H1 (cell line): ENCODE measurements around the gene SMIM20. TPM values are rescaled to one million over a fixed set of nuclear protein-coding genes. Genes with fewer than 3 reads are reported as not detected.
A peak's percentile ranks its signal among the peaks of the same experiment; 100 is the strongest.

Experiments used
- CTCF ChIA-PET: fragments of 300-600 bp; sonication (Branson Sonifier 250); formaldehyde crosslinking; loops from one replicate; lab custom pipeline; 2021; ENCODE audit not compliant: partially characterized antibody; lab: Charles Lee
- POLR2A ChIA-PET: fragments of 300-600 bp; sonication (Branson Sonifier 250); formaldehyde crosslinking; loops from one replicate; lab custom pipeline; 2021; ENCODE audit warnings: inconsistent platforms; ENCODE audit not compliant: partially characterized antibody; lab: Charles Lee
- DNase-seq, 2 experiments: peaks; one replicate each; pipeline versions ENCODE4 v3.0.0 to v3.0.0-alpha.2; 2010 to 2022; ENCODE audit warnings: low spot score in 2 of 2, low read depth in 1 of 2, mixed read lengths in 1 of 2
- FAIRE-seq: peaks from 2 replicates; lab custom pipeline; 2011; peaks lifted over from hg19 to GRCh38; lab: Jason Lieb, UNC
- H2AFZ ChIP-seq: 2 replicates; pipeline ENCODE4 v1.8.1; 2012; ENCODE audit warnings: low read length, inconsistent platforms
- H2AK5ac ChIP-seq: 2 replicates; pipeline ENCODE4 v1.6.1; 2013; ENCODE audit warnings: low read depth, low read length
- H2BK120ac ChIP-seq: replicated peaks from 2 replicates; pipeline ENCODE3; 2013; ENCODE audit warnings: low read depth, low read length, inconsistent platforms
- H2BK12ac ChIP-seq: 2 replicates; pipeline ENCODE4 v1.6.1; 2013; ENCODE audit warnings: low read depth, low read length
- H2BK15ac ChIP-seq: 2 replicates; pipeline ENCODE4 v1.6.1; 2013; ENCODE audit warnings: low read length
- H2BK20ac ChIP-seq: 2 replicates; pipeline ENCODE4 v1.6.1; 2013; ENCODE audit warnings: low read length
- H2BK5ac ChIP-seq: 2 replicates; pipeline ENCODE4 v1.6.1; 2013; ENCODE audit warnings: low read depth, low read length
- H3K14ac ChIP-seq: 2 replicates; pipeline ENCODE4 v1.6.1; 2013; ENCODE audit warnings: inconsistent platforms; ENCODE audit not compliant: insufficient read length
- H3K18ac ChIP-seq: 2 replicates; pipeline ENCODE4 v1.6.1; 2013; ENCODE audit warnings: low read length; ENCODE audit errors: extremely low read depth
- H3K23ac ChIP-seq: 2 replicates; pipeline ENCODE4 v1.6.1; 2013; ENCODE audit warnings: inconsistent platforms; ENCODE audit not compliant: insufficient read length
- H3K23me2 ChIP-seq: 2 replicates; pipeline ENCODE4 v1.6.1; 2013; ENCODE audit warnings: low read depth, low read length
- H3K27ac ChIP-seq: 2 replicates; pipeline ENCODE4 v1.6.1; 2011; ENCODE audit warnings: low read depth, low read length, inconsistent platforms
- H3K27me3 ChIP-seq, 4 experiments: replicated peaks in 1 of 4; 1 replicate in 1 of 4; 2 replicates in 3 of 4; pipeline versions ENCODE4 v1.6.1 to v1.8.1; 2011 to 2013; ENCODE audit warnings: low read length in 3 of 4, mild to moderate bottlenecking in 3 of 4, inconsistent platforms in 2 of 4, mixed read lengths in 2 of 4, moderate library complexity in 1 of 4; ENCODE audit not compliant: control insufficient read depth in 3 of 4, insufficient read depth in 3 of 4; ENCODE audit errors: extremely low read depth in 1 of 4
- H3K36me3 ChIP-seq, 4 experiments: 2 replicates each; pipeline versions ENCODE4 v1.6.1 to v1.8.1; 2011 to 2013; ENCODE audit warnings: mild to moderate bottlenecking in 4 of 4, low read length in 3 of 4, moderate library complexity in 2 of 4, control low read depth in 1 of 4, inconsistent platforms in 1 of 4; ENCODE audit not compliant: insufficient read depth in 4 of 4, control insufficient read depth in 2 of 4
- H3K4ac ChIP-seq: replicated peaks from 2 replicates; pipeline ENCODE3; 2013; ENCODE audit warnings: low read length, low read depth, mixed read lengths, inconsistent platforms; ENCODE audit not compliant: insufficient read length
- H3K4me1 ChIP-seq, 4 experiments: replicated peaks in 1 of 4; 1 replicate in 1 of 4; 2 replicates in 3 of 4; pipeline versions ENCODE4 v1.6.1 to v1.8.1; 2011 to 2013; ENCODE audit warnings: low read length in 3 of 4, inconsistent platforms in 2 of 4, mixed read lengths in 1 of 4; ENCODE audit not compliant: insufficient read depth in 4 of 4, control insufficient read depth in 3 of 4
- H3K4me2 ChIP-seq, 2 experiments: 2 replicates each; pipeline versions ENCODE4 v1.6.1 to v1.8.1; 2011 to 2013; ENCODE audit warnings: low read depth in 2 of 2, low read length in 2 of 2, control low read depth in 1 of 2, inconsistent platforms in 1 of 2, mild to moderate bottlenecking in 1 of 2; ENCODE audit not compliant: insufficient read depth in 1 of 2
- H3K4me3 ChIP-seq, 4 experiments: fragments of 200-600, 300-600 bp in 1 of 4; sonication (generic), shearing (Covaris generic), sonication (Bioruptor Twin) in 1 of 4; 2 replicates each; pipeline versions ENCODE4 v1.5.1 to v1.8.1; 2011 to 2016; ENCODE audit warnings: low read length in 4 of 4, low read depth in 3 of 4, control low read depth in 2 of 4, inconsistent platforms in 2 of 4, mild to moderate bottlenecking in 2 of 4, mixed read lengths in 1 of 4, moderate library complexity in 1 of 4; ENCODE audit not compliant: insufficient read depth in 2 of 4; ENCODE audit errors: extremely low read depth in 1 of 4
- H3K56ac ChIP-seq: replicated peaks from 2 replicates; pipeline ENCODE3; 2013; ENCODE audit warnings: low read depth, mild to moderate bottlenecking, mixed read lengths, low read length, inconsistent platforms; ENCODE audit not compliant: insufficient read length
- H3K79me1 ChIP-seq: 2 replicates; pipeline ENCODE4 v1.6.1; 2013; ENCODE audit warnings: low read depth, low read length, control low read depth
- H3K79me2 ChIP-seq, 2 experiments: 2 replicates each; pipeline versions ENCODE4 v1.6.1 to v1.8.1; 2012 to 2013; ENCODE audit warnings: low read length in 2 of 2, mild to moderate bottlenecking in 2 of 2, inconsistent platforms in 1 of 2; ENCODE audit not compliant: insufficient read depth in 2 of 2, control insufficient read depth in 1 of 2
- H3K9ac ChIP-seq, 4 experiments: replicated peaks in 1 of 4; 1 replicate in 1 of 4; 2 replicates in 3 of 4; pipeline versions ENCODE4 v1.6.1 to v1.8.1; 2011 to 2013; ENCODE audit warnings: low read depth in 3 of 4, low read length in 3 of 4, control low read depth in 2 of 4, mild to moderate bottlenecking in 2 of 4, moderate library complexity in 2 of 4, inconsistent platforms in 1 of 4; ENCODE audit errors: extremely low read depth in 1 of 4
- H3K9me3 ChIP-seq, 2 experiments: 2 replicates each; pipeline versions ENCODE4 v1.6.1 to v1.8.1; 2012 to 2013; ENCODE audit warnings: mild to moderate bottlenecking in 2 of 2, moderate library complexity in 2 of 2, control low read depth in 1 of 2, inconsistent platforms in 1 of 2, low read depth in 1 of 2, low read length in 1 of 2, mixed read lengths in 1 of 2; ENCODE audit not compliant: insufficient read depth in 2 of 2
- H4K20me1 ChIP-seq, 2 experiments: replicated peaks in 1 of 2; 2 replicates each; pipeline versions ENCODE3 to v1.8.1; 2011 to 2013; ENCODE audit warnings: inconsistent platforms in 2 of 2, low read length in 2 of 2, mild to moderate bottlenecking in 1 of 2; ENCODE audit not compliant: insufficient read depth in 2 of 2, control insufficient read depth in 1 of 2
- H4K5ac ChIP-seq: 2 replicates; pipeline ENCODE4 v1.6.1; 2013; ENCODE audit warnings: low read length, low read depth, mixed read lengths, inconsistent platforms; ENCODE audit not compliant: insufficient read length
- H4K8ac ChIP-seq: 2 replicates; pipeline ENCODE4 v1.8.0; 2013; ENCODE audit warnings: mild to moderate bottlenecking, moderate library complexity, low read length, inconsistent platforms; ENCODE audit not compliant: insufficient read depth; ENCODE audit errors: extremely low read depth
- H4K91ac ChIP-seq: replicated peaks from 2 replicates; pipeline ENCODE3; 2013; ENCODE audit warnings: low read length, mixed read lengths, inconsistent platforms; ENCODE audit not compliant: insufficient read length
- ASH2L ChIP-seq: fragments of 200-600, 300-600 bp; sonication (generic); IDR thresholded peaks from one replicate; pipeline ENCODE4 v1.7.1; 2017; ENCODE audit warnings: low read length
- CBX5 ChIP-seq: fragments of 300-800, 300-1000 bp; sonication (generic); IDR thresholded peaks from 2 replicates; pipeline ENCODE4 v1.7.1; 2016; ENCODE audit warnings: antibody characterized with exemption, low read length, low read depth
- HDAC2 ChIP-seq, 2 experiments: fragments of 300-600 bp in 1 of 2; sonication (generic) in 1 of 2; IDR thresholded peaks; 2 replicates each; pipeline ENCODE4 v1.6.1; 2011 to 2012; ENCODE audit warnings: low read depth in 2 of 2, low read length in 2 of 2, mild to moderate bottlenecking in 2 of 2, moderate library complexity in 2 of 2, borderline replicate concordance in 1 of 2, inconsistent platforms in 1 of 2
- KDM1A ChIP-seq: fragments of 200-600, 300-600 bp; sonication (generic); IDR thresholded peaks from 2 replicates; pipeline ENCODE4 v1.7.1; 2016; ENCODE audit warnings: mild to moderate bottlenecking, low read length, borderline replicate concordance
- KDM4A ChIP-seq: IDR thresholded peaks from one replicate; pipeline ENCODE4 v1.7.1; 2012; ENCODE audit warnings: low read depth, mild to moderate bottlenecking, moderate library complexity, low read length, inconsistent platforms; ENCODE audit not compliant: severe bottlenecking
- MAFK ChIP-seq: IDR thresholded peaks from 2 replicates; pipeline ENCODE4 v1.6.1; 2012; ENCODE audit warnings: low read depth, mild to moderate bottlenecking, improper control_type of control experiment, low read length
- PHF8 ChIP-seq: fragments of 200-600 bp; sonication (generic); conservative IDR thresholded peaks from 2 replicates; pipeline ENCODE4 v1.7.1; 2012; ENCODE audit warnings: low read depth, mild to moderate bottlenecking, inconsistent platforms, low read length, moderate library complexity
- POLR2A ChIP-seq, 2 experiments: IDR thresholded peaks; 1 replicate in 1 of 2; 2 replicates in 1 of 2; pipeline ENCODE4 v1.6.1; 2011; ENCODE audit warnings: low read depth in 2 of 2, low read length in 2 of 2, mild to moderate bottlenecking in 2 of 2; ENCODE audit errors: control extremely low read depth in 1 of 2
- RNF2 ChIP-seq: fragments of 200-900, 300-1000 bp; sonication (generic); IDR thresholded peaks from 2 replicates; pipeline ENCODE4 v1.7.1; 2016; ENCODE audit warnings: borderline replicate concordance, low read depth, mild to moderate bottlenecking, antibody characterized with exemption, low read length; ENCODE audit not compliant: poor library complexity, severe bottlenecking; ENCODE audit errors: missing control alignments
- TAF1 ChIP-seq: IDR thresholded peaks from 2 replicates; pipeline ENCODE4 v1.6.1; 2011; ENCODE audit warnings: mild to moderate bottlenecking, low read depth, low read length
- TAF7 ChIP-seq: optimal IDR thresholded peaks from 2 replicates; pipeline ENCODE3; 2011; ENCODE audit warnings: low read depth, mild to moderate bottlenecking, inconsistent platforms, low read length, moderate library complexity, borderline replicate concordance
- TBP ChIP-seq: IDR thresholded peaks from 2 replicates; pipeline ENCODE4 v1.6.1; 2011; ENCODE audit warnings: low read depth, low read length, improper control_type of control experiment
- TCF12 ChIP-seq: IDR thresholded peaks from 2 replicates; pipeline ENCODE4 v1.6.1; 2011; ENCODE audit warnings: low read depth, mild to moderate bottlenecking, low read length
- WGBS, 2 experiments: shearing (Covaris generic) in 1 of 2; methylation state at CpG; one replicate each; pipeline versions ENCODE4 v1.1.6 to v1.1.7; 2013 to 2015; ENCODE audit warnings: low lambda C conversion rate in 2 of 2, mixed read lengths in 2 of 2, inconsistent platforms in 1 of 2, low coverage in 1 of 2, missing lambda C conversion rate in 1 of 2; ENCODE audit not compliant: insufficient replicate concordance in 2 of 2, insufficient coverage in 1 of 2, insufficient read length in 1 of 2; ENCODE audit errors: extremely low coverage in 1 of 2, missing lambda C conversion rate in 1 of 2; 5-methylcytosine and 5-hydroxymethylcytosine counted together
- polyA plus RNA-seq, 7 experiments: library from polyadenylated mRNA; depleted of rRNA in 3 of 7; stranded (reverse) in 5 of 7; unstranded in 2 of 7; fragments of >200 nt in 5 of 7; fragments of 200-250 nt in 2 of 7; gene quantifications; 1 replicate in 5 of 7; 2 replicates in 1 of 7; 4 replicates in 1 of 7; pipeline versions ENCODE4 v1.2.1 to v1.2.3, GENCODE V29; 2011 to 2013; ENCODE audit warnings: missing spikeins in 2 of 7, mixed read lengths in 2 of 7
- total RNA-seq: library from RNA; stranded (reverse); fragmentation: NEBNext Ultra II Directional; extraction: Animal tissue kit (Norgen Biotek cat#: 25700); gene quantifications from 2 replicates; pipeline ENCODE4 v1.2.1, GENCODE V29; 2021

SMIM20 gene
- total and polyA plus RNA-seq, 2 of the 8 experiments (the other 6 are each of a cell fraction or from before 2014, with no cell fraction given): 21.9 to 36.9 TPM

DNA sequence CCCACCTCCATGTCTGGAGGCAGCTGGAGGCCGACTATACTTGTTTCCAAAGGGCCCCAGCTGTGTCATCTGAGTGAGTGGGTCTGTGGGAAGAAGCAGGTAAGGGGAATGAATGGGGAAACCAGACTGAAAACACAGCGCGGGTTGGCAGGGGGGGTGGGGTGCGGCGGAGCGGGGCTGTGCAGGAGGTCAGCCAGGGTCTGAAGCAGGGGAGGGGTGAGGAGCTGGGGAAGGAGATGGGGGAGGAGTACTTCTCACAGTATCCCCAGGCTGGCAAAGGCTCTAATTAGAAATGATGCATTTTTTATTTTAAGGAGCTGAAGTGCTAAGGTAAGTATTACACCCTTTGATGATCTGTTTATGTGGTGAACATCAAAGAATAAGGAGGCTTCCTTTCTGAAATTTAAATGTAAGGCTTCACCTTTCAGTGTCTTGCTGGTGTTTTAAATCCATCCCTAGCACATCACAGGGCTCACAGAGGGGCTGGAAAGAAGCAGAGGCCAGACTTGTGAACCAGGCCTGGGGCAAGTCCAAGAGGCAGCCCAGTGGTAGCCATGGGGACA, 37.5 kb downstream of the SMIM20 start:
- Histone ChIP-seq H3K4me2 (no peak overlapping the region), H4K20me1 (no peaks in the 10 kb centered on the region), H2AK5ac (no peak overlapping the region), H3K4me1 (peaks cover 3 to 18% (median 15%) of the 10 kb centered on the region in 4 experiments; a peak in 6 of 7 replicates), H3K56ac (no peak overlapping the region), H2BK15ac (peak overlapping the region; percentile 47; the same call in 1 of the 2 replicates), H4K5ac (no peak overlapping the region), H3K14ac (no peak overlapping the region), H3K9me3 (no peaks in the 10 kb centered on the region), H3K36me3 (no peaks in the 10 kb centered on the region; a peak in 1 of 8 replicates), H3K27ac (no peak overlapping the region), H3K4ac (no peak overlapping the region), H4K8ac (no peak overlapping the region; the same call in 1 of the 2 replicates), H3K18ac (no peak overlapping the region), H3K9ac (no peak overlapping the region), H2BK120ac (no peak overlapping the region), H3K27me3 (peaks cover 0 to 2% (median 0%) of the 10 kb centered on the region in 4 experiments; a peak in 1 of 7 replicates), H3K23ac (no peak overlapping the region), H2BK5ac (no peak overlapping the region; the same call in 1 of the 2 replicates), H3K23me2 (no peaks in the 10 kb centered on the region), H4K91ac (peak overlapping the region; percentile 52), H3K79me2 (no peaks in the 10 kb centered on the region), H2AFZ (no peak overlapping the region), H3K4me3 (no peak overlapping the region), H3K79me1 (no peaks in the 10 kb centered on the region), H2BK20ac (no peak overlapping the region), H2BK12ac (no peak overlapping the region)
- ChIA-PET POLR2A (no interaction called here), CTCF (interaction anchor here (1.0 to 1.6 kb wide), 3 partner anchors 12 to 110 kb away, joined by 3 to 7 read pairs (median 6); no protein-coding TSS in a partner anchor)
- WGBS, 2 experiments: 75% methylated on average over 4 of the region's 6 CpGs; no CpG with 5 or more reads in 1 of the 2 experiments
- FAIRE-seq: no peak
- DNase-seq: no peak
- TF ChIP-seq POLR2A (IDR thresholded peaks at IDR 0.05; ENCODE audit: control extremely low read depth in 1 of 2, low read depth in 2 of 2, low read length in 2 of 2): no peak
- no peak for TF ChIP-seq TAF7
- no peak for TF ChIP-seq KDM4A
- TF ChIP-seq PHF8: no peak
- no peak for TF ChIP-seq KDM1A
- TF ChIP-seq TCF12: no peak
- no peak for TF ChIP-seq CBX5
- TF ChIP-seq TBP: no peak
- TF ChIP-seq TAF1: no peak
- TF ChIP-seq MAFK: no peak
- TF ChIP-seq HDAC2 (IDR thresholded peaks at IDR 0.05; ENCODE audit: borderline replicate concordance in 1 of 2, low read depth in 2 of 2, low read length in 2 of 2): no peak
- TF ChIP-seq RNF2: no peak
- TF ChIP-seq ASH2L: no peak
